SU-DHL-6 (cell line): Measurements from ENCODE around the gene MAP3K20.

Experiments used
- CTCF ChIP-seq: fragments of 200-600 bp; sonication (generic); IDR thresholded peaks from one replicate; pipeline ENCODE4 v1.5.1; 2017; ENCODE audit warnings: antibody characterized with exemption, mild to moderate bottlenecking, low read length, moderate library complexity; ENCODE audit not compliant: insufficient read depth, poor library complexity, severe bottlenecking
- EZH2phosphoT487 ChIP-seq: fragments of 200-600 bp; sonication (generic), shearing (Covaris generic); conservative IDR thresholded peaks from 2 replicates; pipeline ENCODE4 v1.6.1; 2018; ENCODE audit warnings: mild to moderate bottlenecking, antibody characterized with exemption, low read length, moderate library complexity, mixed read lengths

- TF ChIP-seq CTCF: no peak
- no peak for TF ChIP-seq EZH2phosphoT487
These were observed at the start of gene MAP3K20 for GRCh38 chr2:173075781-173076580.
